Panc1 (cell line): ENCODE results near the gene MAP1LC3A. TPM values are rescaled to one million over a fixed set of nuclear protein-coding genes. Genes with fewer than 3 reads are reported as not detected.

ENCODE experiments used
- ATAC-seq: fragments of 200-7000 bp; cut with Tn5 transposase; 2 replicates; pipeline ENCODE4 v1.9.1; 2020; ENCODE audit warnings: mild to moderate bottlenecking, moderate library complexity
- BruUV-seq: library from RNA; stranded (reverse); fragments of 400-500 nt; replicated peaks from 2 replicates; lab custom pipeline; 2021; lab: Mats Ljungman, UMichigan
- CTCF ChIA-PET: fragments of 300-600 bp; sonication (Branson Sonifier 250); formaldehyde crosslinking; loops from one replicate; lab custom pipeline; 2022; ENCODE audit warnings: antibody characterized with exemption; lab: Charles Lee
- POLR2A ChIA-PET: fragments of 300-600 bp; sonication (Branson Sonifier 250); formaldehyde crosslinking; loops from one replicate; lab custom pipeline; 2022; ENCODE audit warnings: antibody characterized with exemption; lab: Charles Lee
- DNase-seq: peaks from one replicate; pipeline ENCODE4 v3.0.0-alpha.2; 2010; ENCODE audit warnings: low read depth, low spot score
- H3K27ac ChIP-seq: 2 replicates; pipeline ENCODE4 v1.5.1; 2011; ENCODE audit warnings: mild to moderate bottlenecking, low read length, inconsistent platforms
- H3K27me3 ChIP-seq: fragments of 200-500 bp; sonication (Bioruptor generic); 2 replicates; pipeline ENCODE4 v1.6.0; 2014; ENCODE audit warnings: low read length, inconsistent platforms; ENCODE audit not compliant: control insufficient read depth, insufficient read depth
- H3K36me3 ChIP-seq: fragments of 200-500 bp; sonication (Bioruptor generic); 2 replicates; pipeline ENCODE4 v1.5.1; 2014; ENCODE audit warnings: inconsistent platforms, mild to moderate bottlenecking, low read length, moderate library complexity; ENCODE audit not compliant: control insufficient read depth, insufficient read depth
- H3K4me1 ChIP-seq: 2 replicates; pipeline ENCODE4 v1.5.1; 2011; ENCODE audit warnings: inconsistent platforms, mild to moderate bottlenecking, low read length, moderate library complexity; ENCODE audit not compliant: control insufficient read depth, insufficient read depth
- H3K4me3 ChIP-seq, 2 experiments: 2 replicates each; pipeline ENCODE4 v1.5.1; 2011 to 2012; ENCODE audit warnings: low read depth in 2 of 2, low read length in 2 of 2, mild to moderate bottlenecking in 2 of 2, inconsistent platforms in 1 of 2, moderate library complexity in 1 of 2
- H3K9me3 ChIP-seq: fragments of 200-500 bp; sonication (Bioruptor generic); 2 replicates; pipeline ENCODE4 v1.5.1; 2014; ENCODE audit warnings: low read depth, mild to moderate bottlenecking, inconsistent platforms, low read length, moderate library complexity; ENCODE audit not compliant: control insufficient read depth, insufficient read depth
- POLR2AphosphoS5 ChIP-seq: IDR thresholded peaks from 2 replicates; pipeline ENCODE4 v1.6.1; 2012; ENCODE audit warnings: mild to moderate bottlenecking, low read depth, low read length, moderate library complexity
- SIN3A ChIP-seq: IDR thresholded peaks from 2 replicates; pipeline ENCODE4 v1.6.1; 2012; ENCODE audit warnings: low read depth, mild to moderate bottlenecking, low read length, moderate library complexity, borderline replicate concordance; ENCODE audit not compliant: insufficient read depth
- TCF7L2 ChIP-seq: IDR thresholded peaks from 2 replicates; pipeline ENCODE4 v1.6.1; 2011; ENCODE audit warnings: mild to moderate bottlenecking, low read depth, low read length, inconsistent platforms
- in situ Hi-C: cut with HindIII; loops from 2 replicates; pipeline ENCODE4 v1.10.0; 2016; ENCODE audit warnings: low sequenced_read_pairs, low pct_unique_long_range_greater_than_20kb
- intact Hi-C: fragments of 100-400 bp; cut with micrococcal nuclease; formaldehyde crosslinking; loops from one replicate; pipeline ENCODE4 v1.10.0; 2022; ENCODE audit not compliant: unreplicated experiment
- total RNA-seq: library from RNA; stranded (reverse); gene quantifications from one replicate; pipeline ENCODE4 v1.2.1, GENCODE V29; 2021; ENCODE audit not compliant: unreplicated experiment
- TF ChIP-seq, protein P1 (sequence below), 2 experiments: IDR thresholded peaks; 2 replicates each; pipeline ENCODE4 v1.6.1; 2011 to 2012; ENCODE audit warnings: low read depth in 2 of 2, control low read depth in 1 of 2, low read length in 1 of 2, mild to moderate bottlenecking in 1 of 2, moderate library complexity in 1 of 2; ENCODE audit not compliant: insufficient read depth in 1 of 2
- TF ChIP-seq, protein P2 (sequence below): fragments of 450-650 bp; IDR thresholded peaks from 2 replicates; pipeline ENCODE4 v1.5.1; 2017; ENCODE audit warnings: mild to moderate bottlenecking

The MAP1LC3A gene
- total RNA-seq, 1 experiment from 2014 or later, result 25.1 TPM

DNA sequence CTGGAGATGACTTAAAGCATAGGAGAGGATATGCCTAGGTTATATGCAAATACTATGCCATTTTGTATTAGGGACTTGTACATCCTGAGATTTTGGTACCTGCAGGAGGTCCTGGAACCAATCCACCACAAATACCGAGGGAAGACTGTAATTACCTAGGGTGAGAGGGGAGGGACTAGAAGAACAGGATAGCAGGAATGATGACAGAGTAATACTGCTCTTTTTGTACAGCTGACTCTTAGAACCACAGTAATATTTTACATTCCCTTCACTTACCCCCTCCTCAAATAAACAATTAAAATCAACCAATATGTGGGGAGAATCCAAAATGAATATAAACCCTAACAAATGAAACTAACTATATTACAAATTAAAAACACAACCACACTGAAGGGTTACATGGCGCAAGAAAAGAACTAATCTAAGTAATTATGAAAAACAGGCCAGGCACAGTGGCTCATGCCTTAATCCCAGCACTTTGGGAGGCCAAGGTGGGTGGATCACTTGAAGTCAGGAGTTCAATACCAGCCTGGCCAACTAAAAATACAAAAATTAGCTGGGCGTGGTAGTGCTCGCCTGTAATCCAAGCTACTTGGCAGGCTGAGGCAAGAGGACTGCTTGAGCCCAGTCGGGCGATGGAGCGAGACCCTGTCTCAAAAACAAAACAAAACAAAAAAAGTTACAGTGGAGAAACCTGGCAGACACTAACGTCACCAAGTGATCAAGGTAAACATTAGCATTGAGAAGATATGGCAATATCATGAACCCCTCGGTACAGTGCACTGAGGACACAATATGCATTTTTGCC lies 37.1 kb downstream of the MAP1LC3A start:
- TF ChIP-seq TCF7L2 (no peak), SIN3A (no peak), POLR2AphosphoS5 (no peak)
- TF ChIP-seq, protein P1, sequence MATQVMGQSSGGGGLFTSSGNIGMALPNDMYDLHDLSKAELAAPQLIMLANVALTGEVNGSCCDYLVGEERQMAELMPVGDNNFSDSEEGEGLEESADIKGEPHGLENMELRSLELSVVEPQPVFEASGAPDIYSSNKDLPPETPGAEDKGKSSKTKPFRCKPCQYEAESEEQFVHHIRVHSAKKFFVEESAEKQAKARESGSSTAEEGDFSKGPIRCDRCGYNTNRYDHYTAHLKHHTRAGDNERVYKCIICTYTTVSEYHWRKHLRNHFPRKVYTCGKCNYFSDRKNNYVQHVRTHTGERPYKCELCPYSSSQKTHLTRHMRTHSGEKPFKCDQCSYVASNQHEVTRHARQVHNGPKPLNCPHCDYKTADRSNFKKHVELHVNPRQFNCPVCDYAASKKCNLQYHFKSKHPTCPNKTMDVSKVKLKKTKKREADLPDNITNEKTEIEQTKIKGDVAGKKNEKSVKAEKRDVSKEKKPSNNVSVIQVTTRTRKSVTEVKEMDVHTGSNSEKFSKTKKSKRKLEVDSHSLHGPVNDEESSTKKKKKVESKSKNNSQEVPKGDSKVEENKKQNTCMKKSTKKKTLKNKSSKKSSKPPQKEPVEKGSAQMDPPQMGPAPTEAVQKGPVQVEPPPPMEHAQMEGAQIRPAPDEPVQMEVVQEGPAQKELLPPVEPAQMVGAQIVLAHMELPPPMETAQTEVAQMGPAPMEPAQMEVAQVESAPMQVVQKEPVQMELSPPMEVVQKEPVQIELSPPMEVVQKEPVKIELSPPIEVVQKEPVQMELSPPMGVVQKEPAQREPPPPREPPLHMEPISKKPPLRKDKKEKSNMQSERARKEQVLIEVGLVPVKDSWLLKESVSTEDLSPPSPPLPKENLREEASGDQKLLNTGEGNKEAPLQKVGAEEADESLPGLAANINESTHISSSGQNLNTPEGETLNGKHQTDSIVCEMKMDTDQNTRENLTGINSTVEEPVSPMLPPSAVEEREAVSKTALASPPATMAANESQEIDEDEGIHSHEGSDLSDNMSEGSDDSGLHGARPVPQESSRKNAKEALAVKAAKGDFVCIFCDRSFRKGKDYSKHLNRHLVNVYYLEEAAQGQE (IDR thresholded peaks at IDR 0.05; ENCODE audit: insufficient read depth in 1 of 2, low read depth in 2 of 2, low read length in 1 of 2), result no peak
- TF ChIP-seq, protein P2, sequence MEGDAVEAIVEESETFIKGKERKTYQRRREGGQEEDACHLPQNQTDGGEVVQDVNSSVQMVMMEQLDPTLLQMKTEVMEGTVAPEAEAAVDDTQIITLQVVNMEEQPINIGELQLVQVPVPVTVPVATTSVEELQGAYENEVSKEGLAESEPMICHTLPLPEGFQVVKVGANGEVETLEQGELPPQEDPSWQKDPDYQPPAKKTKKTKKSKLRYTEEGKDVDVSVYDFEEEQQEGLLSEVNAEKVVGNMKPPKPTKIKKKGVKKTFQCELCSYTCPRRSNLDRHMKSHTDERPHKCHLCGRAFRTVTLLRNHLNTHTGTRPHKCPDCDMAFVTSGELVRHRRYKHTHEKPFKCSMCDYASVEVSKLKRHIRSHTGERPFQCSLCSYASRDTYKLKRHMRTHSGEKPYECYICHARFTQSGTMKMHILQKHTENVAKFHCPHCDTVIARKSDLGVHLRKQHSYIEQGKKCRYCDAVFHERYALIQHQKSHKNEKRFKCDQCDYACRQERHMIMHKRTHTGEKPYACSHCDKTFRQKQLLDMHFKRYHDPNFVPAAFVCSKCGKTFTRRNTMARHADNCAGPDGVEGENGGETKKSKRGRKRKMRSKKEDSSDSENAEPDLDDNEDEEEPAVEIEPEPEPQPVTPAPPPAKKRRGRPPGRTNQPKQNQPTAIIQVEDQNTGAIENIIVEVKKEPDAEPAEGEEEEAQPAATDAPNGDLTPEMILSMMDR, result no peak
- ChIA-PET CTCF (no interaction called here), POLR2A (no interaction called here)
- Histone ChIP-seq H3K27me3 (no peaks in the 10 kb centered on the region), H3K36me3 (no peaks in the 10 kb centered on the region), H3K4me1 (no peaks in the 10 kb centered on the region), H3K4me3 (no peak overlapping the region), H3K27ac (no peak overlapping the region), H3K9me3 (no peaks in the 10 kb centered on the region)
- in situ Hi-C loops (no loop called here), intact Hi-C loops (no loop called here)
- DNase-seq, result no peak
- BruUV-seq, result no TSS peak
- no peak for ATAC-seq

DNA sequence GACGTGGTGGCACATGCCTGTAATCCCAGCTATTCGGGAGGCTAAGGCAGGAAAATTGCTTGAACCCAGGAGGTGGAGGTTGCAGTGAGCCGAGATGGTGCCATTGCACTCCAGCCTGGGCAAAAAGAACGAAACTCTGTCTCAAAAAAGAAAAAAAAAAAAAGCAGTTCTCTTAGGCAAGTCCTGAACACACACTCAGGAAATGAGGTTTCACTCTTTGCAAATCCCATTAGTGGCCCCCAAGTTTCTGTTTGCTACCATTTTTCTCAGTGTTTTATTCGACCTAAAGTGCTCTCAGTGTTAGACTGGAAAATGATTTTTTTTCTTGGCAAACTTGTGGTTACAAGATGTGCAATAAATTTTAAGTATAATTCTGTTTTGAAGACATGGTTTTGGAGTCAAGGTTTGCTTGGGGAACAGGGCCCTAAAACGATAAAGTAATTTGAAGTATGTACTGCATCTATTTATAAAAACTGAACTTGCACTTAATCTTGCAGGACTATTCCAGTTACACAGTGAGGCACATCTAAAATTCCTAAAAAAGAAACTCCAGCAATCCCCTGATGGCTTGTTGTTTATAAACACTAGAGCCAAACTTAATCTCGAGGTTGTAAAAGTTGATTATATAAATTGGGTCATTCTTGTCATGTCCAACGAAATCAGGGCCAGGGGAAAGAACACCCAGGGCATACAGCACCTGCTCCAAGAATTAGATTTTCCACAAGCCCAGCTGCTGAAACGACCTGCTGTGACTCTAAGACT lies 42.6 kb downstream of the MAP1LC3A start:
- in situ Hi-C loops (no loop called here), intact Hi-C loops (no loop called here)
- Histone ChIP-seq H3K9me3 (no peaks in the 10 kb centered on the region), H3K27me3 (no peaks in the 10 kb centered on the region), H3K4me3 (no peak overlapping the region), H3K27ac (no peak overlapping the region), H3K4me1 (no peaks in the 10 kb centered on the region), H3K36me3 (no peaks in the 10 kb centered on the region)
- ATAC-seq (no peak), DNase-seq (no peak)
- ChIA-PET POLR2A (interaction anchor here (0.6 to 0.7 kb wide), 2 partner anchors 49 to 274 kb away, joined by 7 read pairs; no protein-coding TSS in a partner anchor), CTCF (interaction anchor here (0.7 kb wide), 1 partner anchor 387 kb away, joined by 3 read pairs; no protein-coding TSS in a partner anchor)
- BruUV-seq, result no TSS peak
- no peak for TF ChIP-seq TCF7L2
- TF ChIP-seq, protein P2, result no peak
- TF ChIP-seq SIN3A, result no peak
- no peak for TF ChIP-seq POLR2AphosphoS5
- TF ChIP-seq, protein P1 (IDR thresholded peaks at IDR 0.05; ENCODE audit: insufficient read depth in 1 of 2, low read depth in 2 of 2, low read length in 1 of 2), result no peak
